Vagina (tissue), 2 donors: Measurements from ENCODE around the gene TCF7.

Source experiments
- POLR2A ChIP-seq, 2 donors: fragments of 450-650 bp; IDR thresholded peaks; one replicate each; pipeline ENCODE4 v1.6.1; 2017; ENCODE audit warnings: antibody characterized with exemption in 2 of 2, mild to moderate bottlenecking in 2 of 2, moderate library complexity in 2 of 2
- POLR2AphosphoS5 ChIP-seq, 2 donors: sonication (generic); formaldehyde crosslinking; IDR thresholded peaks; one replicate each; pipeline ENCODE4 v1.9.0; 2017; ENCODE audit warnings: antibody characterized with exemption in 2 of 2, mild to moderate bottlenecking in 2 of 2, low read depth in 1 of 2; ENCODE audit not compliant: insufficient read depth in 1 of 2
- TF ChIP-seq, protein P1 (sequence below), 3 experiments: fragments of 450-650 bp in 2 of 3; fragments of 200-600 bp in 1 of 3; sonication (generic) in 1 of 3; IDR thresholded peaks; one replicate each; pipeline ENCODE4 v1.5.1; 2017 to 2019; ENCODE audit warnings: antibody characterized with exemption in 3 of 3, mild to moderate bottlenecking in 2 of 3, moderate library complexity in 2 of 3

GRCh38 chr5:134112726-134113362 is 1.6 kb upstream of the TCF7 start:
- TF ChIP-seq POLR2A (IDR thresholded peaks at IDR 0.05) = no peak
- TF ChIP-seq, protein P1, sequence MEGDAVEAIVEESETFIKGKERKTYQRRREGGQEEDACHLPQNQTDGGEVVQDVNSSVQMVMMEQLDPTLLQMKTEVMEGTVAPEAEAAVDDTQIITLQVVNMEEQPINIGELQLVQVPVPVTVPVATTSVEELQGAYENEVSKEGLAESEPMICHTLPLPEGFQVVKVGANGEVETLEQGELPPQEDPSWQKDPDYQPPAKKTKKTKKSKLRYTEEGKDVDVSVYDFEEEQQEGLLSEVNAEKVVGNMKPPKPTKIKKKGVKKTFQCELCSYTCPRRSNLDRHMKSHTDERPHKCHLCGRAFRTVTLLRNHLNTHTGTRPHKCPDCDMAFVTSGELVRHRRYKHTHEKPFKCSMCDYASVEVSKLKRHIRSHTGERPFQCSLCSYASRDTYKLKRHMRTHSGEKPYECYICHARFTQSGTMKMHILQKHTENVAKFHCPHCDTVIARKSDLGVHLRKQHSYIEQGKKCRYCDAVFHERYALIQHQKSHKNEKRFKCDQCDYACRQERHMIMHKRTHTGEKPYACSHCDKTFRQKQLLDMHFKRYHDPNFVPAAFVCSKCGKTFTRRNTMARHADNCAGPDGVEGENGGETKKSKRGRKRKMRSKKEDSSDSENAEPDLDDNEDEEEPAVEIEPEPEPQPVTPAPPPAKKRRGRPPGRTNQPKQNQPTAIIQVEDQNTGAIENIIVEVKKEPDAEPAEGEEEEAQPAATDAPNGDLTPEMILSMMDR (IDR thresholded peaks at IDR 0.05) = no peak
- no peak for TF ChIP-seq POLR2AphosphoS5 (IDR thresholded peaks at IDR 0.05; ENCODE audit: insufficient read depth in 1 of 2, low read depth in 1 of 2)
